SHP77 treated with DMSO at 0.1 percent for 48 hours (cell line): ENCODE results near the gene PLD4.
"Not testable (repeated sequence)": the region's sequence is repeated elsewhere in the genome, so short reads cannot be mapped to it uniquely, and the experiment has no call there.

Experiments
- DNase-seq: peaks from one replicate; lab custom pipeline; 2025; lab: John Stamatoyannopoulos, UW

PLD4 gene

DNA sequence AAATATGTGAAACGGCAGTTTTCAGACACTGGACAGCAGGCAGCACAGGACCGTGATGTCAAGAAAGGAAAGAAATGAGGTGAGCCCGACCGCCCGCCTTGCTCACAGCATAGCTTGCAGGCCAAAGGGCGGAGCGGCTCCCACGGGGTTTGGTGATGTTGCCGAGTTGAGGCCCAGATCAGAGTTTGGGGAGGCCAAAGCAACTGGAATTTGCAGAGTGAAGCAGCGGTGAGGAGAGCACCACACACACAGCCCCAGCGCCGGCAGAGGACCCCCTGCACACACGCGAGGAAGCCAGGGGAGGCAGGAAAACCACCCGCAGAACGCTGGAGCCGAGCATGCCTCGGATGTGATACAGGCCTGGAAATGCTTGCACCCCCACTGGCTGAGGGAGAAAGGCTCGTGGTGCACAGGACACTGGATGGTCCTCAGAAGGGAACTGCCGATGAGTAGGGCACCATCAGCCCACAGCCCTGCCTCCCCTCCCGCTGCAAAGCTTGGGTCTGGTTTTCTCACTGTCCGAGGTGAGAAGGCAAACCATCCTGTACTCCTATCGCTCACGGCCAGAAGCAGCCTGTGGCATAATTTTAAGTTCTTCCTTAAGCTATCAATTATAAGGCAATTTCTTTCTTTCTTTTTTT, 25.7 kb upstream of the PLD4 start:
- DNase-seq, result no peak

DNA sequence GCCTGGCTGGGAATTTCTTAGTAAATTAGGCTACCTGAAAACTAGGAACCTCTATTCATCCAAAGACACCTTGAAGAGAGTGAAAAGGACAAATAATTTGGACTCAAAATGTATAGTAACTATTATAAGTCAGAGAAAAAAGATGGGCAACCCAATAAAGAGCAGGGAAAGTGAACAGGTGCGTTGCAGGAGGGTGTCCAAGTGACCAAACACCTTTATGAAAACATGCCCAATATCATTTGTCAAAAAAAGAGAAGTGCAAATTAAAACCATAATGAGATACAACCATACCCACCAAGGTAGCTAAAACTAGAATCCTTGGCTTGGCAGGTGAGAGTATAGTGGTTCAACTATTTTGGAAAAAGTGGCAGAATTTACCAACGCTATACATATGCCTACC, 24.9 kb upstream of the PLD4 start:
- no peak for DNase-seq

DNA sequence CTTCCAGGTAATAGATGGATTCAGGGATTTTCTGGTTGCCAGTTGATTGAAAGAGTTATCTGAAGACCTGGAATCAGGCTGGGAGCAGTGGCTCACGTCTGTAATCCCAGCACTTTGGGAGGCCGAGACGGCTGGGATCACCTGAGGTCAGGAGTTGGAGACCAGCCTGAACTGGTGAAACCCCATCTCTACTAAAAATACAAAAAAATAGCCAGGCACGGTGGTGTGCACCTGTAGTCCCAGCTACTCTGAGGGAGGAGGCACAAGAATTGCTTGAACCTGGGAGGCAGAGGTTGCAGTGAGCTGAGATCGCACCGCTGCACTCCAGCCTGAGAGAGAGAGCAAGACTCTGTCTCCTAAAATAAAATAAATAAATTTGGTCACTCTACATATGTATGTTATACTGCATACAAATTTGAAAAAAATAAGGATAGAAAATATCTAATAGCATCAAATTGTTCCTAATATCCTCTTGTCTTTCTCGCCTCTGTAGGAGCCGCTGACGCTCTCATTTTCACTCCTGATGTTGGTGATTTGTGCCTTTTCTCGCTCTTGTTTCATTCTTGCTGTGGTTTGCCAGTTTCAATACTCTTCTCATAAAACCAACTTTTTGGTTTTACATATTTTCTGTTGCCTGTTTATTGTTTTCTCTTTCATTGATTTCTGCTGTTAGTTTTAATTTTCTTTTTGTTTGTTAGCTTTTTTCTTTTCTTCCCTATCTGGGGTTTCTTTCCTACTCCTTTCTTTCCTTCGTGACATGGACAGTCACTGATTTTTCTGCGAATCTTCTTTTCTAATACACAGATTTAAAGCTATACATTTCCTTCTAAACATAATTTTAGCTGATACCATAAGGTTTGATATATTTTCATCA, 23.8 kb upstream of the PLD4 start:
- no peak for DNase-seq

DNA sequence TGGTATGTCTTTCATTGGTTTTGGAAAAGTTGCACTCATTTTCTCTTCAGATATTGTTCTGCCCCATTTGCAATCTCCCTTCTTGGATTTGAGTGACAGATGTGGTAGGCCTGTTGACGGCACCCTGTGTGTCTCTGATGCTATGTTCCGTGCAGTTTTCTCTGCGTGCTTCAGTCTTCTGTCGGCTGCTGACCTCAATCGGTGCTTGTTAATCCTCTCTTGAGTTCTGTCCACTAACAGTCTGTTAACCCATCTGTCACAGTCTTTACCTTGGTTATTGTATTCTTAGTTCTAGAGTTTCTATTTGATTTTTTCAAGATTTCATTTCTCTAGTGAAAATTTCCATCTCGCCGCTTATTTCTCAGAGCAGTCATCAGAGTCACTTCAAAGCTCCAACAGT, 20.7 kb upstream of the PLD4 start:
- no peak for DNase-seq

DNA sequence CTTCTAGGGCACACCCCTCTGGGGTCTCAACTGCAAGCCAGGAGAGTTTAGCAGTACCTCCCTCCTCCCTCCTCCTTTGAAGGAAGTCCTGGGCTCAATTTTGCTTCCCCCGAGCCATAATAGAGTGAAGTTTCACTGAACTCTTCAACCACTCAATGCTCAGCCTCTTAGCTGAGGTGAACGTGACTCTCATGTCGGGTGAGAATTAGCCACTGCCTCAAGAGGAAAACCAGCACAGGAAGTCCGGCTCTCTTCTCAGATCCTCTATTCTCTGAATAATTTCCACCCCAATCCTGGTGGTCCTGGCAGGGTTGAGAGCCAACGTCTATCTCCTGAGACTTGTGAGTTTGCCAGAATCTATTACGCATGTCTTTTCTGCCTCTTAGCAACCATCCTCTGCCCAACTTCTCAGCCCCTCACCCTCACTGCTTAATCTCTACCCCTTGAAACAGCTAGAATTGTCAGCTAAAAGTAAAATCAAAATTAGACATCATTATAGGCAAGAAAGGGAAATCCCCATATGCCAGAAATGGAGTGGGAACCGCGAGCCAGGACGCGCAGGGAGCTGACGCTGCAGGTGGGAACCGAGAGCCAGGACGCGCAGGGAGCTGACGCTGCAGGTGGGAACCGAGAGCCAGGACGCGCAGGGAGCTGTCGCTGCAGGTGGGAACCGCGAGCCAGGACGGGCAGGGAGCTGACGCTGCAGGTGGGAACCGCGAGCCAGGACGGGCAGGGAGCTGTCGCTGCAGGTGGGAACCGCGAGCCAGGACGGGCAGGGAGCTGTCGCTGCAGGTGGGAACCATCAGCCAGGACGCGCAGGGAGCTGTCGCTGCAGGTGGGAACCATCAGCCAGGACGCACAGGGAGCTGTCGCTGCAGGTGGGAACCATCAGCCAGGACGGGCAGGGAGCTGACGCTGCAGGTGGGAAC, 19.8 kb upstream of the PLD4 start:
- not testable (repeated sequence) for DNase-seq

DNA sequence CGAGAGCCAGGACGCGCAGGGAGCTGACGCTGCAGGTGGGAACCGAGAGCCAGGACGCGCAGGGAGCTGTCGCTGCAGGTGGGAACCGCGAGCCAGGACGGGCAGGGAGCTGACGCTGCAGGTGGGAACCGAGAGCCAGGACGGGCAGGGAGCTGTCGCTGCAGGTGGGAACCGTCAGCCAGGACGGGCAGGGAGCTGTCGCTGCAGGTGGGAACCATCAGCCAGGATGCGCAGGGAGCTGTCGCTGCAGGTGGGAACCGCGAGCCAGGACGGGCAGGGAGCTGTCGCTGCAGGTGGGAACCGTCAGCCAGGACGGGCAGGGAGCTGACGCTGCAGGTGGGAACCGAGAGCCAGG, 19.1 kb upstream of the PLD4 start:
- DNase-seq, result not testable (repeated sequence)

DNA sequence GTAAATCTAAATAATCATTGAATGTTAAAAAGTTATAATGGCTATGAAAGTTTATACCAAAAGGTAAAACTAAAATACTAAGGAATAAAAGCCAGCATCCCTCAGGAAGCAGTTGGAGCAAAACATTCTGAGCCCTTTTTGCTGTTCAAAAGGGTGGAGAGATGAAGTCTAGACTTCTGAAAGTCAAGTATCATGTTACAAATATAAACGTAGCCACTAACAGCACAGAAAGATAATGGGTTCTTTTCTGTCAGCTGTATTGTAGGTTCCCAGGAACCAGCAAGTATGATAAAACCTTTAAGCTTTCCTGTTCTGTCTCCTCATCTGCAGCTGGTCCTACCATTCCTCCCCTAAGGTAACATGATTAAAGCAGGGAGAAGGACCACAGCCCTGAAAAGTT, 16.4 kb upstream of the PLD4 start:
- DNase-seq, result no peak

DNA sequence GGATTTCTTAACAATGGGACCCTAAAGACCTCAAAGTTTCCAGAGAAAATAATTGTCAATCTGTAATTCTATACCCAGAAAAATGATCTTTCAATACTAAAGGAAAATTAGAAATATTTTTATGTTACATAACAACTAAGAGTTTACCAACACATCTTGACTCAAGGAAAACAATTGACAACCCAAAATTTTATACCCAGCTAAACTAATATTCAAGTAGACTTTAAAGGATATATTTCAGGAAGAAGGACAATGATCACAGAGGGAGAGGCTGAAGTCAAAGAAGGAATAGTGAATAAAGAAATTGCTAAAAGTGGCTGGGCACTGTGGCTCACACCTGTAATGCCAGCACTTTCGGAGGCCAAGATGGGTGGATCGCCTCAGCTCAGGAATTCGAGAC, 12.6 kb upstream of the PLD4 start:
- no peak for DNase-seq

DNA sequence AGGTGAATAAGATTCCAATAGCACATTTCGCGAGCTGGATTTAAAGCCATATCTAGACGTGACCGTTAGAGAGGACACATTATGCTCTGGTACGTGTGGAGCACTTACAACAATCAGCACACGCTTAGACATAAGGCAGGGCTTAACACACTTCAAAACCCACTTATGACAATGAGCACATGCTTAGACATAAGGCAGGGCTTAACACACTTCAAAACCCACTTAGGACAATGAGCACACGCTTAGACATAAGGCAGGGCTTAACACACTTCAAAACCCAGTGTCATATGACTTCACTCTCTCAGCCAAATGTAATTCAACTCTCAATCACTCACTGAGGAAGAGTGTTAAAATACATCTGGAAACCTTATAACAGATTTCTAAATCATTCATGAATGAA, 11.2 kb upstream of the PLD4 start:
- DNase-seq, result no peak

DNA sequence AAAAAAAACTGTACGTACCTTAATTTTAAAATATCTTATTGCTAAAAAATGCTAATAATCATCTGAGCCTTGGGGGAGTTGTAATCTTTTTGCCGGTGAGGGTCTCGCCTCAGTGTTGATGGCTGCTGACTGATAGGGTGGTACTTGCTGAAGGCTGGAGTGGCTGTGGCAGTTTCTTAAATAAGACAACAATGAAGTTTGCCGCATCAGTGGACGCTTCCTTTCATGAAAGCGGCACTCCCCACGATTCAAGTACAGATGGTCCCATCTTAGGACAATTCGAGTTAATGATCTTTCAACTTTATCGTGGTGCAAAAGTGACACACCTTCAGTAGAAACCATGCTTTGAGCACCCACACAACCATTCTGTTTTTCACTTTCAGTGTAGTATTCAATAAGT, 7.6 kb upstream of the PLD4 start:
- DNase-seq, result no peak

DNA sequence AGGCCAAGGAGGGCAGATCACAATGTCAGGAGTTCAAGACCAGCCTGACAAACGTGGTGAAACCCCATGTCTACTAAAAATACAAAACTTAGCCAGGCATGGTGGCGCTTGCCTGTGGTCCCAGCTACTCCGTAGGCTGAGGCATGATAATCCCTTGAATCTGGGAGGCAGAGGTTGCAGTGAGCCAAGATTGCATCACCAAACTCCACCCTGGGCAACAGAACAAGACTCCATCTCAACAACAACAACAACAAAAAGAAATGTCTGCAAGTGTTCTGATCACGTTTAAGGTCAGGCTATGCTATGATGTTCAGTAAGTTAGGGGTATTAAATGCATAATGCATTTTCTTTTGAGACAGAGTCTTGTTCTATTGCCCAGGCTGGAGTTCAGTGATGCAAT, 6.7 kb upstream of the PLD4 start:
- DNase-seq, result no peak

DNA sequence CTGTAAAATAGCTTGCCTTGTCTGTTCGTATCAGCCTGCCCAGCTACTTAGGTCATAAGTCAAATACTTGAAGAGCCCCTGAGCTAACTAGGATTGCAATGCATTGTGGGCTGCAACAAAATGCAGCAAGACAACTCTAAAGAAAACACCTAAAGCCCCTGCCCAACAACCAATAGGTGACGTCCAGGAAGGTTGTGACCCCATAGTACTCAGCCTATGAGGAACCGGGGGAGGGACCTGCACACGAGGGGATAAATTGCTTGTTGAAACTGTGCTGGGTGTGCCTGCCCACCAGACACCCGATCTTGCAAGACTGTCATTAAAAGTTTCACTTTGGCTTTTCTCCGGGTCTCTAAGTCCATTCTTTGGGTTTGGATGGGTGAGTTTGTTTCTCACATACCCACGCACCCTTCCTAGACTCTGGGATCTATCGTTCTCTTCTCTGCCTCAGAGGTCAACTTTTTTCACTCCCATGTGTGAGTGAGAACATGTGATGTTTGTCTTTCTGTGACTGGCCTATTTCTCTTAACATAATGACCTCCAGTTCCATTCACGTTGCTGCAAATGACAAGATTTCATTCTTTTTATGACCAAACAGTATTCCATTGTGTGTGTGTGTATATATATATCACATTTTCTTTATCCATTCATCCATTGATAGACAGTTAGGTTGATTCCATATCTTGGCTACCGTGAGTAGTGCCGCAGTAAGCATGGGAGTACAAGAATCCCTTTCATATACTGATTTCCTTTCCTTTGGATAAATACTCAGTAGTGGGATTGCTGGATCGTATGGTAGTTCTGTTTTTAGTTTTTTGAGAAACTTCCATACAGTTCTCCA, 5.3 kb upstream of the PLD4 start:
- not testable (repeated sequence) for DNase-seq

DNA sequence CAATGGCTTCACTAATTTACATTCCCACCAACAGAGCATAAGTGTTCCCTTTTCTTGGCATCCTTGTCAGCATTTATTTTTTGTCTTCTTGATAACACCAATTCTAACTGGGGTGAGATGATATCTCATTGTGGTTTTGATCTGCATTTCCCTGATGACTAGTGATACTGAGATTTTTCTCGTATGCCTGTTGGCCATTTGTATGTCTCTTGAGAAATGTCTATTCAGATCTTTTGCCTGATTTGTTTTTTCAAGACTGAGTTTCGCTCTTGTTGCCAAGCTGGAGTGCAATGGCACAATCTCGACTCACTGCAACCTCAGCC, 4.7 kb upstream of the PLD4 start:
- no peak for DNase-seq

DNA sequence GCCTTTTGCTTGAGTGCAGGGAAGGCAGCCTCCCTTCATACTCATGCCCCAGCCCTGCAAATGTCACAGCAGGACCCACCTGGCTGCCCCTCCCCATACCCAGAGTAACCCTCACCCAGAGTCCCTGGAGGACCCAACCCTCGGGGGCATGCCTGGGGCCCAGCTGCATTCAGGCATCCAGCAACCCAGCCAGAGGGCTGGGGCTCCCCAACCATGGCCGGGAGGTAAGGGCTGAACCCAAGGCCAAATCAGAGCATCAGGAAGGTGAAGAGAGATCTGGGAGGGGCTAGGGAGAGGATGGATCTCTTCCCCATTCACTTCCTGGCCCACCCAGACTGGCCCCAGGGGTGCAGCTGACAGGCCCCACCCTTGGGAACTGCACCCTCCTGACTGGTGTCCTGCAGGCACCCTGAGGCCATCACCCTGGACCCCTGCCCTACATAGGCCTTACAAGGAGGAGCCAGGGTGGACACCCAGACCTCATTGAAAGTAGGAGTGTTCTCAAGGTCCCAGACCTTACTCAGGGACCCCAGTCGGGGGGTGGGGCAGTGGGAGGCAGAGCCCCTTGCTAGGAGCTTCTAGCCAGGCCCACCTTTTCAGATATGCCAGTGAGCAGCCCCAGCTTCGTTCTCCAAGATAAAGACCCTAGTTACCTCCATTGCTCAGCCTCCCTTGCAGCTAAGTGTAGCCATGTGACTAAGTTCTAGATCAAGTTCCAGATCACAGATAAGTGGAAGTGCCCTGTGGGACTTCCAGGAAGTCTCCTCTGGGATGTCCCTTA, 849 bp upstream of the PLD4 start:
- DNase-seq, result no peak

DNA sequence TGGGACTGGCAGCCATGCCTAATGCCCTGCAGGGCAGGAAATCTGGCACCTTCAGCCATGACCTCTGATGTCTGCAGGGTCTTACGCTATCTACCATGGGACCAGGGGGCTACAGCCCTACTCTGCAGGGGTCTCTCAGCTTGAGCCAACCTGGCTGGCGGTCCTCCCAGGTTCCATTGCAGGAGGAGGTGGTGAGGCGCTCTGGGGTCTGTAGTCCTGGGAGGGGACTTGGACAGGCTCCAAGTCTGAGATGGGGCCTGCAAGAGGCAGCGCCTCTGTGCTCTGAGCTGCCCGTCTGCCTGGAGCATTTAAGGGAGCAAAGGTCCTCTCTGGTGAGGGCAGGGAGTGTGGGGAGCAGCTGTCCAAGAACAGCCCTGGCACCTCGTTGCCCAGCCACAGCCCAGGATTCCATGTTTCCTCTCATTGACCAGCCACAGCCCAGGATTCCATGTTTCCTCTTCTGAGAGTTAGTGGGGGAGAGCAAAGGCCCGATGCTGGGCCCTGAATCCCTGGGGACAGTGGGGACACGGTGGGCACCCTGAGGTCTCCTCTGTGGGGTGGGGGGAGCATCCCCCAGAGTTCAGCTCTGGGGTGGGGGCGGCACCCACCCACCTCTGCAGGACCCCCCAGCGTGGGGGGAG, 655 bp downstream of the PLD4 start:
- DNase-seq, result no peak

DNA sequence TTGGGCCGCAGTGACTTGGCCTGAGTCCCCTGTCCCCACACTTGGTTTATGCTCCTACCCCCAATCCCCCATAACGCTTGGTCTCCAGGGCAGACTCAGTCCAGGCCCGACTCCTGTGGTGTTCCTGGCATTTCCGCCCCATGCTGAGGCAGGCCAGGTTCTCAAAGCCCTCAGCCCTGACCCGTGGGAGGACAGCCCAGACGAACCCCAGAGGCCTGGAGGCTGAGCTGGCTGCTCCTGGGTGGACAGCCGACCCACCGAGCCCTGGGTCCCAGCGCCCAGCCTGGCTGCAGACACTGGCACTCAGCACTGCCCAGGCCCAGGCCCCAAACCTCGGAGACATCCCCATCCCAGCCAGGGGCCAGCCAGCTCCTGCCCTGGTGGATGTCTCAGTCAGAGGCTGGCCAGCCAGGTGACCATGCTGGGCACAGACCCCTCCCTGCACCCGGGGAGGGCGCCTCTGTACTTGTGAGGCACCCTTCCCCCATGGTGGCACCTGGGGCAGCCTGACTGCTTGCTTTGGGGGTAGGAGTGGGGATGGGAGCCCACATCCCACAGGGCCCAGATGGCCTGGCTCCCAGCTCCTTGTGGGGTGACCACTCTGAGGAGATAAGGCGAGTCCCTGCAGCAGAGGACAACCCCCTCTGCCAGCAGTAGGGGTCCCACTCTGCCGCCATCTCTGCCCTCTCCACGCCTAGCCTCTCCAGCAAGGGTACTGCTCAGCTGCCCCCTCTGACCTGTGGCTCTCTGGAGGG, 1.4 kb downstream of the PLD4 start:
- no peak for DNase-seq

DNA sequence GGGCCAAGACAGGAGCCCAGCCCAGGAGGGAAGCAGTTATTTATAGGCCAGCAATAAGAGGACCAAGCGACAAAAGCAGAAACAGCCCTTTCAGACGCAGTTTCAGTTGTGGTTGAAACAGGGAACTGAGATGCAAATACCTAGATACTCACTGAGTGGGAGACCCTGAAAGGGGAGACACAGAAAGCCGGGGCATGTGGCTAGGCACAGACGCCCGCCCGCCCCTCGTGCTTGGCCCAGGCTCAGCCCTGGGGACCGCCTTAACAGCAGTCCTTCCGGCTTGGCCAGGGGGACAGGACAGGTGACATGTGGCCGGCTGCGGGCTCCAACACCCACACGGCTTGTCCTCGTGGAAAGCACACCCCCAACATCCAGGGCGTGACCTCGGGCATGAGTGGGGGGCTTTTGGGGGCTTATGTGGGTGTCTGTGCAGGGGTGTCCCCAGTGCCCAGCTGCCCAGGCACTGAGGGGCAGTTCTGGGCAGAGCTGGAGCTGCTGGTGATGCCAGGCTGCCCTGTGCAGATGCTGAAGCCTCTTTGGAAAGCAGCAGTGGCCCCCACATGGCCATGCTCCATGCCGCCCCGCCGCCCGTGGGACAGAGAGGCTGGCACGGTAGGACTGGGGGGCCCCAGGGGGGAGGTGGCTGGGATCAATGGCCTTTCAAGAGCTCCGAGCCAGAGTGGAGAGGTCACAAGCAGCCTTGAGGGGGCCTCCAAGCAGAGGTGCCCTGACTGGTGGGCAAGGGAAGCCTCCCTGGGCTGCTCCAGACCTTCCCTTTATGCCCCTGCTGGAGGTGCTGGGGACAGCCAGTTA, 2.1 kb downstream of the PLD4 start:
- DNase-seq, result no peak

DNA sequence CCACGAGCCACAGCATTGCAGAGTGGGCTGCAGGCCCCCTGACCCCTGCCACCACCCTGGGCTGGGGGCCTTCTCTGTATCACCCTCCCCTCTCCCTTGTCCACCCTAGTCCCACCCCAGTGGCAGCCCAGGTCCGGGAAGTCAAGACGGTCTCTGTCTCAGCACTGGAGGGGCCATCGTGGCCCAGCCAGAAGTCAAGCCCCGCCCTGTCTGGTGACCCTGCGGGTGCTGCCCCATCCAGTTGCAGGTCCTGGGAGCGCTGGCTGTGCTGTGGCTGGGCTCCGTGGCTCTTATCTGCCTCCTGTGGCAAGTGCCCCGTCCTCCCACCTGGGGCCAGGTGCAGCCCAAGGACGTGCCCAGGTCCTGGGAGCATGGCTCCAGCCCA, 2.7 kb downstream of the PLD4 start:
- DNase-seq, result no peak

DNA sequence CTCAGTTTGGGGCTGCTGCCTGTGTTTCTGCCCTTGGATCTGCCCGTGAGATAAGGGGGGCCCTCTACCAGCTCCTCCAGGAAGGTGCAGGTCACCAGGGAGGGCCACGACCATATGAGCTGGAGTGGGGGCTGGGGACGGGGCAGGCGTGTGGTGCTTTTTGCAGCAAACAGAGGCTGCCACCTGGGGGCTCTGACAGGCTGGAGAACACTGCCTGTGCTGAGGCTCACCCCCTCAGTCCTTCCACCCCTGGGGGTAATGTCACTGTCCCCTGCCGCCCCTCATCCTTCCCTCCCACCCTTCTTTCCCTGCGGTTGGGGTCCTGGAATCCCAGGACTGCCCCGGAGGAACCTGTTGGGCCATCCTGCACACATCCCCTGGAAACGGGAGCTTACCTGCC, 3.2 kb downstream of the PLD4 start:
- no peak for DNase-seq
